ENCODE measurements around the gene LRRC49.
"Not testable (repeated sequence)": the region's sequence is repeated elsewhere in the genome, so short reads cannot be mapped to it uniquely, and the experiment has no call there.

LRRC49 gene, protein sequence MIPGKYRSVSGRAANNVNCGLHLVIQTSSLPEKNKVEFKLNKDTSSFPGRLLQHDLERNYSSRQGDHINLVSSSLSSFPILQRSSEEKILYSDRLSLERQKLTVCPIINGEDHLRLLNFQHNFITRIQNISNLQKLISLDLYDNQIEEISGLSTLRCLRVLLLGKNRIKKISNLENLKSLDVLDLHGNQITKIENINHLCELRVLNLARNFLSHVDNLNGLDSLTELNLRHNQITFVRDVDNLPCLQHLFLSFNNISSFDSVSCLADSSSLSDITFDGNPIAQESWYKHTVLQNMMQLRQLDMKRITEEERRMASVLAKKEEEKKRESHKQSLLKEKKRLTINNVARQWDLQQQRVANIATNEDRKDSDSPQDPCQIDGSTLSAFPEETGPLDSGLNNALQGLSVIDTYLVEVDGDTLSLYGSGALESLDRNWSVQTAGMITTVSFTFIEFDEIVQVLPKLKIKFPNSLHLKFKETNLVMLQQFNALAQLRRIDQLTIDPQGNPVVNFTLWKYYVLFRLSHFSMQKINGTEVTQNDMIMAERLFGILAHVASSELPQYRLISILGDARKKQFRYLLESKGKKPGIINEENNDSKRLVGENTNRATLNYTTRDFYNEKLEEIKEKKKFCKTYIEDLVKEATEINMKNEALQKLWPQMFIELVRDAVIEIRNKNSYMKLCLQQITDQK

DNA sequence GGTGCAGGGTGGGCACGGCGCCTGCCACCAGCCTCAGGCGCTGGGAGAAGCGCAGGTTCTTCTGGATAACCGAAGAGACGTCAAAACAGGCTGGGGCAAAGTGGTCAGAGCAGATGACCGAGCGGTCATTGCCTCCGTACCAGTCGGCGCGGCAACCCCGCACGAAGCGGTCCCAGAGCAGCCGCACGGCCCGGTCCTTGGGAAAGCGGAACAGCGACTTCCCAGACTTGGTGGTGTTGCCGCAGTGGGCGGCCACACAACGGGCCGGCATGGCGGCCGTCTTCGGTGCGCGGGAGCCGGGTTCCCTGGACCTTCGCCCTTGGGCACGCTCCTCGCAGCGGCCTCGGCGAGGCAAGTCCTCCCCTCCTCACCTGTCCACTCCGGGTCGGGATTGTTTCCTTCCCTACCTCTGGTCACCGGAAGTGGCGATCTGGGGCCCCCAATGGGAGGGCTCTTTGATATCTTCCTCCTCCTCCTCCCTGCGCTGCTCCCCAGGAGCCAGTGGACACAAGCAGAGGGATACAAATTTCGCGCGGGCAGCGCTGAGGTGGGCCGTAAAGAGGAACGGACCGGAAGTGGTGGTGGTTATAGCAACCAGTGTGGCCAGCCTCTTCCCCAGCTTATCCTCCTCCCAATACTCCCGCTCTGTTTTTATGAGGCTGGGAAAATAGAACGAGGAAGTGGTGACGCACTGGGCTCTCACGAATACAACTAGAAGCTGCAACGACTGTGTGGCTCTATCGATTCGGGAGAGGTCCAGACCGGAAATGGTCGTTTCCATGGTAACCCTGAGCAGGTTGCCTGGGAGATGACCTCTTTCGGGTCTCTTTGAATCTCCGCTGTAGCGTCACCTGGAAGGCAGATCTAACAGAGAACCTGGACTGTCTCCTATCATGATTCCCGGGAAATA, at the start of gene LRRC49, which contains the start of gene THAP10:
Gene LRRC49 (plus strand): TSS at position 825 of the 910 bp plus-strand sequence. CDS start 69 bp downstream, at position 894.
Gene THAP10 (minus strand): TSS at position 432 of the 910 bp plus-strand sequence. CDS start 161 bp downstream, at position 271.
- no peak for DNase-seq

DNA sequence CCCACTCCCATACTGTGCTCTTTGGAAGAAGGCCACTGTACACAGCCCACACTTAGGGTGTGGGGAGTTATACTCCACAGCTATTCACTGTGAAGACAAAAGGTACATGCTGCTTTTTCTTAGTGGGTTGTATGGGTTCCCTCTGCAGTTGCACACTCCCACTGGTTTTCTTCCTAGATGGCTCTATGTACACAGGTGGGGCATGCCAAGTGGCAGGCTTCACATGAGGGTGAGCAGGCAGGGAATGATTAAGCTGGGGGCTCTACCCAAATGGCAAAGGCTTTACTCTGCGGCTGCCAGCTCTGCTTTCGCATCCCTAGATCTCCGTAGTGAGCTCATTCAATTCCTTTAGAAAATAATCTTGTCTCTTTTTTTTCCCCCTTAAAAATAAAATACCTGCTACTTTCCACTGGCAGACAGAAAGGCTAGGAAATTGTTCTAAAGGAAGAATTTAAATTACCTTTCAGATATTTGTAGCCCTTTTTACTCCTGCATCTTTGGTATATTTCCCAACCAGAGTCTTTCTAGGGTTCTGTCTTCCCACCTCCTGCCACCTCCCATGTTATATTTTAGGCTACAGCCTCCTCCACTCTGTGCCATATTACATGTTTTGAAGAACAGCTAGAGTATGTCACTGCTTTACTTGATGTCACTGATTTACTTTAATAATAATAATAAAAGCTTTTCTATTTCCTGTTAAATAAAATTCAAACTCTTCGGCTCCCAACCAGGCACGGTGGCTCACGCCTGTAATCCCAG, 46.8 kb upstream of the LRRC49 start:
- DNase-seq, result no peak

DNA sequence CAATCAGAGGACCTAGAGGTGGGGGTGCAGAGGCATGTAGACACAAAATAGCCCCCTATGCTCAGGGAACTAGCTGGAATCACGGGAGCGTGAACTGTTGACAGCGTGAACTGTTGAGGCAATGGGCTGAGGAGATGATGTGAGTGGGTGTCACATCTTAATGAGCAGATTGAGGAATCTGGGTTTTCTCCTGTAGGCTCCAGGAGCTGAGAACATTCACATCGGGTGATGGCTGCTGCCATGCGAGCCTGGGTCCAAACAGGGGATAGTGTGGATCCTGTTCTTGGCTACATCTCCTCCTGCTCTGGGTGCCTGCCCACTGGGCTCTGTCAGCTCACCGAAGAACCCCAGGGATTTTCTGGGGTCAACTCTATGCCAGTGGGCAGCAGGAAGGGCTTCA, 40.7 kb upstream of the LRRC49 start:
- no peak for DNase-seq

DNA sequence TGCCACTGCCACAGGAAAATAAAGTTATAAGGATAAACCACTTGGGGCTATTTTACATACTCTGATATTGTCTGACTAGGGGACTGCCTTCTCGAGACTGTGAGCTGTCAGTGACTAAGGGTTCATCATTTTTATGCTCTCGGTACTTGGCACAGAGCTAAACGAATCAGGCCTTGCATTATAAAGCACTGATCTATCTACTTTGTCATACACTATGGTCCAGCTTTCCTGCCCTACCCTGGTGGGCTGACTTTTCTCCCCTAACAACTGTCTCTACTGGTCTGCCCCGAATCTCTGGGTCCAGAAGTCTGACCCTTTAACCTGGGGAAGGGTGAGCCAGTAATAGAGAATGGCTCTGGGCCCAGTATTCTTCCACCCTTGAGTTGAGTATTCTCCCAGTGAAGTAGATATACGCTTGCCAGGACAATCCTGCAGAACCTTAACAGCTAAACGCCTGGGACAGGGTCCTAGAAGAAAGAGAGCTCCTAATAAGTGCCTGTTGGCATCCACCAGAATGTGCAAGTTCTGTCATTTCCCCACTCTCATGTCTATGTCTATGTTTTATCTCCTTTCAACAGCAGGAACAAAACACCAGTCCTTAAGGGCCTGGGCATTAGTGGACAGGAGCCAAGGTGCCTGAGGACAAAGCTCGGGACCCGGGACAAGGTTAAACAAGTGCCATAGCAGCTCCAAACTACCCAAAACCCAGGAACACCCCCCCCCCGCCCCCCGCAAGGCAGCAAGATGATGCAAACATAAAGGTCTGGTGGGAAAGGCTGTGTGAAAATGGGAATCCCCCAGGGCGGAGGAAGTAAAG, 39.9 kb upstream of the LRRC49 start:
- DNase-seq, result no peak

DNA sequence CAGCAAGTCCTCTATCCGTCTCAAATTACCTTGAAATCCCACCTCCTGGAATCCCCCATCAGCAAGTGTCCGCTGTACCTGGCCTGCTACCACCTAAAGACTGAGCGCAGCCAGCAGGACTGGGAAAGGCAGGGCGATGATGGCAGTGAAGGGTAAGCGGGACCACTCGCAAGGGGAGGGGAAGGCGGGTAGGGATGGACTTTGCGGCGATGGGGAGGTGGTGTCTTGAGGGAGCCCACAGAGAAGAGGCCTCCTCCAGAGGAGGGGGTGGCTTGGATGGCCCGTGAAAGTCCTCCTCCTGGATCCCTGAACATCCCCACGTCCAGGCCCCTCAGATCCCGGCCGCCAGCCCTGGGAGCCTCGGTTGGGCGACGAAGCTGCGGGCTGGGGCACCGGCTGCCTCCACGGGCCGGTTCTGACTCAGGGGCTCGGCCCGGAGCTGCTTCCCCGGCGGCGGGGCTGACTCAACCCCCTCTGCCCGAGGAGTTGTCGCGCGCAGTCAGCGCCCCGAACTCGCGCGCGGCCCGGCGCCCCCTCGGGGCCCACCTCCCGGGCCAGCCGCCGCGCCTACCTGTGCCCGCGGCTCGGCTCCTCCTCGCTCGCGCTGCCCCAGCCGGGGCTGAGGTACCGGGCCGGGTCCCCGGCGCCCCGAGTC, 39.2 kb upstream of the LRRC49 start:
- DNase-seq, result no peak

DNA sequence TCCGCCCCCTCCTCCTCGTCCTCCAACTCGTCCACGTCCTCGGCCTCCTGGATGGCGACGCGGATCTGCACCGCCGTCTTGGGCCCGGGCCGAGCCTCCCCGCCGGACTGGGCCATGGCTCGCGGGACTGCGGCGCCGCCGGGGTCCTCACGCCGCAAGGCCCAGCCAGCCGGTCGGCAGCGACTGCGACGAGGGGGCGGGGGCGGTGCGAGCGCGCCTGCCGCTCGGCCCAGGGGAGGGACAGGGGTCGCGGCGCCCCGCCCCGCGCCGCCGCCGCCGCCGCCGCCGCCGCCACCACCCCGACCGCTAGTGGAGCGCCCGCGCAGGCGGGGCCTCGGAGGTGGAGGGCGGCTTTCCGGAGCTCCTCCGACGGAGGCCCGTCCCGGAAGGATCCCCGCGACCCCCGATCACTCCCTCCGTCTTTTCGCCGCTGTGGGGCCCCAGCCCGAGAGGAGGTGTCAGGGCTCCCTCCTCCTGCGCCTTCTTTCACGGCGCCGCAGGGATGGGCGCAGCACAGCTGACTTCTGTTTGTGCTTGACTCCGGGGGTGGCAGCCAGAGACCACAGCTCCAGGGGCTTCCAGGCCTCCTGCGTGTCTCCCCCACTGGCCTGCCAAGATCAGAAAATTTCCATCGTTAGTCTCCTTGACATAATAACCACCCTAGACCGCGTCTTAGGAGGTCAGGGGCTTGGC, 38.5 kb upstream of the LRRC49 start, which contains the start of gene LARP6:
Gene LARP6 (minus strand): TSS at position 185 of the 693 bp plus-strand sequence. CDS start 69 bp downstream, at position 116.
- DNase-seq, result no peak

DNA sequence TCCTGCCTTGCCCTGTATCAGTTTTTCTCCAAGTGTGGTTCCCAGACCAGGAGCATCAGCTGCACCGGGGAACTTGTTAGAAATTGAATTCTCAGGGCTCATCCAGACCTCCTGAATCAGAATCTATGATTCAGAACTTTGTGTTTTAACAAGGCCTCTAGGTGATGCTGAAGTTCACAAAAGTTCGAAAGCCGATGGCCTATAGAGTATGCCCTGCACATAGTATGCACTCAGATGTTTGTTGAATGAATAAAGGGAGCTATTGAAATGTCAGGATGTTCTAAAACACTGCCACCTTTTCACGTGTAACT, 38.0 kb upstream of the LRRC49 start:
- DNase-seq, result no peak

DNA sequence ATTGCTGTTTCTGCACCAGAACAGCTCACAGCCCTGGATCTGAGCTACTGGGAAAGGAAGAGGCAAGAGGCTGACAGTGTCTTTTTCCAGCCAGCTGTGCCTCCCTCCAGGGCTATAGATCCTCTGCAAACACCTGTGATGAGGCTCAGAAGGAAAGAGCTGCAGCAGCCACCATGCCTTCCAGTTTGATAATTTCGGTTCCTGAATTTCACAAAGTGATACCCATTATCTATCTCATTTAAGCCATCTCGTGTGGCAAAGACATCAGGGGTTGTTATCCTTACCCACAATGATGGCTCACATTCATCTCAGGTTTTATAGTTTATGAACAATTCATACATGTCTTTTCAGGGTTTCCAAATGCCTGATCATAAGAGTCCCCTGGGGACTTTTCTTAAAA, 36.9 kb upstream of the LRRC49 start:
- DNase-seq, result no peak

DNA sequence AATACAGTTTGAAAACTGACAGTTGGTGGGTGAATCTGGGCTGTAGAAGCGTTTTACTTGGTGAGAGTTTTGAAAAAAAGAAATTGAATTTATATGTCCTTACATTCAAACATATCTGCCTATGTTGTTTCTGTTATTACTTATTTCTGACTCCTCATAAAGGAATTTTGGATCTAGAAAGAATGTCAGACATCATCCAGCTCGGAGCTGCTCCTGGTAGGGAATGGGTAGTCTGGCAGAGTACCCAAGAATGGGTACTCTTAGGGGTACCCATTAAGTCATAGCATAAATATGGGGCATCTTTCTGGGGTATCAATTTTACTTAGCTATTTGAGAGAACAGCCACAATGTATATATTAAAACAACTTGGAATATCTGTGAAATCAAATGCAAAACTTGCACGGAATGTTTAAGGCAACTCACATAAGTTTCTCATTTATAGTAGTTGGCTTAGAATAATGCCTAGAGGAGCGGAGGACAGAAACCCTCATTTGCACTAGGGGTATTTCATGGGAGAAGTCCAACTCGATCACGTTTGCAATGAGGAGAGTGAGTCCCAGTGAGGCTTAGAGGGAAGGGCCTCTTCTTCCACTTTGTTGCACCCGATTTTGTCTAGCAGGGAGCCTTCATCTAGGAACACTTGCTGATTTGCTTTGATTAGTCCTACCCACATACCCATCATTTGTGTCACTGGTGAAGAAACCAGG, 36.3 kb upstream of the LRRC49 start:
- DNase-seq, result no peak

DNA sequence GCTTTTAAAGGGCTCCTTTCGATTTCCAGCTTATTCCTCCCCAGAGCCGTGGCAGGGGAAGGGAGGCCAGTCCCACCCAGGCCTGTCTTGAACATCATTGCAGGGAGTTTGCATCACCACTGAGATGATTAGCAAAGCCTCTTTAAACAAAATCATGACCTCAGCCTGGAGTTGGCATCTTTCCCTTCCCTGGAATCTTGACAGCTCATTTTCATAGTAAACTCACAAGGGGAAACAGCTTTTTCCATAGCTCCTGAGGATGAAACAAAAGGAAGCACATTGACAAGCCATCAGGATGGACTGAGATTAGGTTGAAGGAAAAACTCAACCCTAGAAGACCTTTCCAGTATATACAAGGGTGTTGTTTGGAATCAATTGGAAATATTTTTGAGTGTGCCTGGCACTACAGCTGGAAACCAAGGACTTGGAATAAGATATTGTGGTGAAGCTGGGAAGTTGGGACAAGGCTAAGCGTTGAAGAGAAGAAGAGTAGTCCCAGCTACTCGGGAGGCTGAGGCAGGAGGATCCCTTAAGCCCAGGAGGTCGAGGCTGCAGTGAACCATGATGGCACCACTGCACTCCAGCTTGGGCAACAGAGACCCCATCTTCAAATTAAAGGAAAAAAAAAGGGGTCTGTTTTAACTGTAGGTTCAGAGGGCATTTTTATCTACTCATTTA, 35.6 kb upstream of the LRRC49 start:
- no peak for DNase-seq

DNA sequence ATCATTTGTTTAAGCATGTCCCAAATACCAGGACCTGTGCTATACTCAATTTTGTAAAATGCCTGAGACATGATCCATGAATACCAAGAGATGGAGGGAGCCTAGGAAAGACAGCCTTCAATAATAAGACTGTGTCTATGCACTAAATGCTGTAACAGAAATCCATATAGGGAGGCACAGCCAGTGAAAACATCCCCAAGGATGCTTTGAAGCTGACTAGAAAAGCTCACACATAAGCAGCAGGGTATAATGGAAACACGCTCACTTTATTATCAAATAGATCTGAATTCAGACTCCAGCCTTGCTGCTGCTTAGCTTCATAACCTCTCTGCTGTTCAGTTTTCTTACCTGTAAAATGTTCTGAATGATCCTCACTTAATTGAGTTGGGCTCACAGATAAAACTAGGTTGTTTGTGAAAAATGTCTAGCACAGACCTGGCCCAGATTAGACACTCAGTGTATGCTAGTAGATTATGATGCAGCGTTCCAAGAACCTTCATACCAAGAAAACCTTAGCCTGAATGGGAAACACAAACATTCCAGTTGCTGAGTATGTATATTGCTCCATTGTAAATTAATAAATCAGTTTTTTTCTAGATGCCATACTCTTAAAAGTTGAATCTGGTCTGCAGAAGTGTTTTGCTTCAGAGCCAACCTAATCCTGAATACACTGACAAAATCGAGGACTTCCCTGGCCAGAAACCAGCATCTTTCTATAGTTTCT, 34.9 kb upstream of the LRRC49 start:
- no peak for DNase-seq

DNA sequence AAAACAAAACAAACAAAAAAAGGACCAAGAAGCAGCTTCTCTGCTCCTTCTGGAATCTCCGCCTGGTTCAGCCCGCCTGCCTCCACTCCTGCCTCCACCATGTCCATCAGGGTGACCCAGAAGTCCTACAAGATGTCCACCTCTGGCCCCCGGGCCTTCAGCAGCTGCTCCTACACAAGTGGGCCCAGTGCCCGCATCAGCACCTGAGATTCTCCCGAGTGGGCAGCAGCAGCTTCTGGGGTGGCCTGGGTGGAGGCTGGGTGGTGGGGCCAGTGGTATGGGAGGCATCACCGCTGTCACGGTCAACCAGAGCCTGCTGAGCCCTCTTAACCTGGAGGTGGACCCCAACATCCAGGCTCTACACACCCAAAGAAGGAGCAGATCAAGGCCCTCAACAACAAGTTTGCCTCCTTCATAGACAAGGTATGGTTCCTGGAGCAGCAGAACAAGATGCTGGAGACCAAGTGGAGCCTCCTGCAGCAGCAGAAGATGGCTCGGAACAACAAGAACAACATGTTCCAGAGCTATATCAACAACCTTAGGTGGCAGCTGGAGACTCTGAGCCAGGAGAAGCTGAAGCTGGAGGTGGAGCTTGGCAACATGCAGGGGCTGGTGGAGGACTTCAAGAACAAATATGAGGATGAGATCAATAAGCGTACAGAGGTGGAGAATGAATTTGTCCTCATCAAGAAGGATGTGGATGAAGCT, 33.9 kb upstream of the LRRC49 start:
- not testable (repeated sequence) for DNase-seq

DNA sequence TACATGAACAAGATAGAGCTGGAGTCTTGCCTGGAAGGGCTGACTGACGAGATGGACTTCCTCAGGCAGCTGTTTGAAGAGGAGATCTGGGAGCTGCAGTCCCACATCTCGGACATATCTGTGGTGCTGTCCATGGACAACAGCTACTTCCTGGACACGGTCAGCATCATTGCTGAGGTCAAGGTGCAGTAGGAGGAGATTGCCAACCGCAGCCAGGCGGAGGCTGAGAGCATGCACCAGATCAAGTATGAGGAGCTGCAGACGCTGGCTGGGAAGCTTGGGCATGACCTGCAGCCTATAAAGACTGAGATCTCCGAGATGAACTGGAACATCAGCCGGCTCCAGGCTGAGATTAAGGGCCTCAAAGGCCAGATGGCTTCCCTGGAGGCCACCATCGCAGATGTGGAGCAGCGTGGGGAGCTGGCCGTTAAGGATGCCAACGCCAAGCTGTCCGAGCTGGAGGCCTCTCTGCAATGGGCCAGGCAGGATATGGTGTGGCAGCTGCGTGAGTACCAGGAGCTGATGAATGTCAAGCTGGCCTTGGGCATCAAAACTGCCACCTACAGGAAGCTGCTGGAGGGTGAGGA, 33.2 kb upstream of the LRRC49 start:
- no peak for DNase-seq

DNA sequence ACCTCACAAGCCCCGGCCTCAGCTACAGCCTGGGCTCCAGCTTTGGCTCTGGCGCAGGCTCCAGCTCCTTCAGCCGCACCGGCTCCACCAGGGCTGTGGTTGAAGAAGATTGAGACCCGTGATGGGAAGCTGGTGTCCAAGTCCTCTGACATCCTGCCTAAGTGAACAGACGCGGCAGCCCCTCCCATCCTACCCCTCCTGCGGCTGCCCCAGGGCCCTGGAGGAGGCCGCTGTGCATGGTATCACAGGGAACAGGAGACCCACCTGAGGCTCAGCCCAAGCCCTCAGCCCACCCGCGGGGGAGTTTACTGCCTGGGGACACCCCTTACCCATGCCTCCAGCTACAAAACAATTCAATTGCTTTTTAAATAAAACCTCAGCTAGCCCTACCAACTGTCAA, 32.6 kb upstream of the LRRC49 start:
- DNase-seq, result no peak

DNA sequence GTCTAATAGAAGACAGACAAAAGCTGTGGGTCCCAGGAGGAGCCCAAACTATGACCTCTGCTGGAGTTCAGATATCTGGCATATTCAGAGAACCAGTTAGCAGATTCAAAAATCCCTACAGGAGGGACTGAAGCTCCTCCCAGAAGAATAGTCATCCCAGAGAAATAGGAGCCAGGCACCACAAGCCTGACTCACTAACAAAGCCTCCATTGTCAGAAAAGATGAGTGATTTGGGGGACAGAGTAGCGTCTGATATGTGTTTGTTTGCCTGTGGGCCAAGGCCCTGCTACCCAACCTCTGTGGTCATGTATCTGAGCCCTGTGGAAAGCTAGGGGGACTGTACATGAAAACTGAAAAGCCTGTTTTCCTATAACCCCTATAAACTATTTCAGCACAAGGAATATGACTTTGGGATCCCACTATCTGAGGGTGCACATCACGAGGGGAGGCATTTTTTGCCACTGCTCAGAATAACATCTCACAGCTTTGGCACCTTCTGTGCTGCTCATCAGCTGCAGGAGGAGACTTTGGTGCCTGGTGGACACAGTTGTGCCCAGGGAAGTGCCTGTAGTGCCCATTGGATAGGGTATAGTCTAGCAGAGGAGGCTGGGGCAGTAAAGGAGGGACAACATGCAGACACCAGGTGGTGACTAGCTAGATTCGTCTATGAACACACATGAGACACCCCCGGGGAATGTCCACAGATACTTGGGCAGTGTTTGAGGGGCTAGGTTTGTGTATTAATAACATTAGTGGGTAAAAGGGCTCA, 29.0 kb upstream of the LRRC49 start:
- DNase-seq, result no peak

DNA sequence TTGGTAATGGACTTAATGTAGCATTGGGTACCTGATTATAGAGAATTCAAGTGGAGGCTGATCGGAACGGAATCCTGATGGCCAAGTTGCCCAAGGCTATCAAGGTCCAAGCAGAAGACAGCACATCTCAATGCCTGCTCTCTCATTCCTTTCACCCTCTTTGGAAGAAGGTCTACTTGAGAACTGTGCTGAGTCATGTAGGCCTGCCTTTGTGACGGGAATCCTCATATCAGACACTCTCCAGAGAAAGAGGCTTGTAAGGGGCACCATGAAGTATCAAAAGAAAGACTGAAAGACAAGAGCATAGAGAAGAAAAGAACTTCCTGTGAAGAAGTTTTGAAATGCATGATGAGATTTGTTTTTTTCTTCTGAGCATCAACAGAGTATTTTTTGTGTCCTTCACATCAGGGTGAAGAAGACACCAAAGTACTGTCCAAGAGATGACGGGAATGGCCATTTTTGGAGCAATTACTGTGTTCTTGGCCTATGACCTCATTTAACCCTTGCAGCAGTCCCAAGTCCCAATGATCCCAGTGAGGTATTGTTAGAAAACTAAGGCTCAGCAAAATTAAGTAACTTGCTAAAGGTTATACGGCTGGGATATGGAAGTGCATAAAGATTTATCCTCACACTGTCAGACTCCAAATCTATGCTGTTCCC, 25.5 kb upstream of the LRRC49 start:
- no peak for DNase-seq

Data from Kasumi-1 (cell line).